HG02678 (cell line): ENCODE results near the gene CYP4F22.
A peak's percentile ranks its signal among the peaks of the same experiment; 100 is the strongest.
"Not testable (repeated sequence)": the region's sequence is repeated elsewhere in the genome, so short reads cannot be mapped to it uniquely, and the experiment has no call there.

Source experiments
- ATAC-seq: cut with Tn5 transposase; IDR thresholded peaks from one replicate; pipeline ENCODE4 v1.9.1; 2021; ENCODE audit warnings: mild to moderate bottlenecking, moderate library complexity; ENCODE audit not compliant: unreplicated experiment

The CYP4F22 gene

DNA sequence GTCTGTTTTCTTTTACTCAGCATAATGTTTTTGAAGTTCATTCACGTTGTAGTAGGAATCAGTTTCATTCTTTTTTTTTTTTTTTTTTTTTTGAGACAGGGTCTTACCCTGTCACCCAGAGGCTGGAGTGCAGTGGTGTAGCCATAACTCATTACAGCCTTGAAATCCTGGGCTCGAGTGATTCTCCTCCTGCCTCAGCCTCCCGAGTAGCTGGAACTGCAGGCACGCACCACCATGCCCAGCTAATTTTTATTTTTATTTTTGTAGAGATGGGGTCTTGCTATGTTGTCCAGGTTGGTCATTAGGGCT is 25.2 kb downstream of the CYP4F22 start:
- ATAC-seq, result not testable (repeated sequence)

DNA sequence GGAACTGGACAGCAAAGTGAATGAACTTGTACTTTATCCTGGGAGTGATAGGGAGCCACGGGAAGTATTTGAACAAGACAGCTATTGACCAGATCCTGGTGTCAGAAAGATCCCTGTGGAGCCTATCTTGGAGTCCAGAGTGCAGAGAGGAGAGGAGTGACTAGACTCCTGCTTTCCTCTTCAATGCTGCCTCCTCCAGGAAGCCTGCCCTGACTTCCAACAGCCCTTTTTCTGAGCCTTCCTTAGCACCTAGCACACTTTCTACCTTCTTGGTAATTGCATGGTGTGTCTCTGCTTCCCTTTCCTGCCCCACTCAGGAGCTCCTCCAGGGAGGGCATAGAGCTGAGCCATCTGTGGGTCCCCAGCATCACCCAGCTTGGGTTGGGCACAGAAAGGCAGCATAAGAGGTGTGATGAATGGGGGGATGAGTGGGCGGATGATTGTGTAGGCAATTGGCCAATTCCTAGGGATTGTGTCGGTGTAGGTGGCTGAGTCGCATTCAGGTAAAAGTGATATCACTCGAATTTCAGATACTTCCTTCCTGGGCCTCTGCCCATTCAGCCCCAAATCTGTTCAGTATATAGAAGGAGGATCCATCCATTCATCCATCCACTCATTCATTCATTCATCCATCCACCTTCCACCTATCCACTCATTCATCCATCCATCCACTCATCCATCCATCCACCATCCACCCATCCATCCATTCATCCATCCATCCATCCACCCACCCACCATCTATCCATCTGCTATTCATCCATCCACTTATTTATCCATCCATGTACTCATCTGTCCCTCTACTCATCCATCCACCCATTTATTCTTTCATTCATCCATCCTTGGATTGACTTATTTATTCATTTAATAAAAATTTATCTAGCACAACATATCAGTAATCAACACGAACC is 26.9 kb downstream of the CYP4F22 start:
- no peak for ATAC-seq

DNA sequence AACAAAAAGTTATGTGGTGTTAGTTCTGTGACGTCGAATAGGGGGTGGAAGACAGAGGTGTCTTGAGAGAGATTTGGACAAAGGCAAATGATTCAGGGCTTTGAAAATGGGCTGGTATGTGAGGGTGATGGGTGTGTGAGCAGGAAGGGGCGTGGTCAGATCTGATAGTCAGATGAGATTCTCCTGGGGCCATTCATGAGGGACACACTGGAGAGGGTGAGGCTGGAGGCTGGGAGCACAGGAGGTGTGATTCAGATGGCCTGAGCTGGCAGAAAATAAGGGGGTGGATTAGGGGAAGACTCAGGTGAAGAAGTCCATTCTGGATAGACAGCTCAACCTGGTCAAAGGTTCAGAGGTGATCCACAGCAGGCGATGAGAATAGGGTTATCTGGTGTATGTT is 28.0 kb downstream of the CYP4F22 start:
- ATAC-seq, result no peak

DNA sequence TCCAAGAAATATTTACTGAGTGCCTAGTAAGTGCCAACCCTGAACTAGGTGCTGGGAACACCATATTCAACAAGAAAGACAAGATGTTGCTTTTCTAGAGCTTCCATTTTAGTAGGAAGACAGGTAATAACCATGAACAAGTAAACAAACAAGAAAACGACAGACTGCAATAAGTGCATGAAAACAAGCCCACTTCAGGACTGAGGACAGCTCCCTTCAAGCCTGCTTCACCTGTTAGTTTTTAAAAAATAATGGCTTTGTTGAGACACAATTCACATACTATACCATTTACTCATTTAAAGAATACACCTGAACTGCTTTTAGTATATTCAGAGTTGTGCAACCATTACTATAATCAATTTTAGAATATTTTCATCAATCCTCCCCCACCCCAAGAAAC is 30.4 kb downstream of the CYP4F22 start:
- no peak for ATAC-seq

DNA sequence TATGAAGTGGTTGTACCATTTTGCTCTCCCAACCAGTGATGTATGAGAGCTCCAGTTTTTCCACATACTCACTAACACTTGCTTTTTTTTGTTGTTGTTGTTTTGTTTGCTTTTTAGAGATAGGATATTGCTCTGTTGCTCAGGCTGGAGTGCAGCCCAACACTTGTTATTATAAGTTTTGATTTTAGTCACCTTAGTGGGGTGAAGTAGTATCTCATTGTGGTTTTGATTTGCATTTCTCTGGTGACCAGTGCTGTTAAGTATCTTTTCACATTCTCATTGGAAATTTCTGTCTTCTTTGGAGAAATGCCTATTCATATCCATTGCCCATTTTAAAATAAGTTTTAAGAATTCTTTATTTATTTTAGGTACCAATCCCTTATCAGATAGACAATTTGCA is 31.3 kb downstream of the CYP4F22 start:
- no peak for ATAC-seq

DNA sequence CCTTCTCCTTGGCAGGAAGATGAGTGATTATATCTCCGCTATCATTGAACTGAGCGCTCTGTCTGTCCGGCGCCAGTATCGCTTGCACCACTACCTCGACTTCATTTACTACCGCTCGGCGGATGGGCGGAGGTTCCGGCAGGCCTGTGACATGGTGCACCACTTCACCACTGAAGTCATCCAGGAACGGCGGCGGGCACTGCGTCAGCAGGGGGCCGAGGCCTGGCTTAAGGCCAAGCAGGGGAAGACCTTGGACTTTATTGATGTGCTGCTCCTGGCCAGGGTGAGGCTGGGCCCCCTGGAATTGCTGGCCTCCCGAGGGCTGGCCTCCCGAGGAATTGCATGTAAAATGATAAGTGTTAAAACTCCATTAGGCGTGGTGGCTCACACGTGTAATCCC is 32.1 kb downstream of the CYP4F22 start:
- ATAC-seq, result no peak

DNA sequence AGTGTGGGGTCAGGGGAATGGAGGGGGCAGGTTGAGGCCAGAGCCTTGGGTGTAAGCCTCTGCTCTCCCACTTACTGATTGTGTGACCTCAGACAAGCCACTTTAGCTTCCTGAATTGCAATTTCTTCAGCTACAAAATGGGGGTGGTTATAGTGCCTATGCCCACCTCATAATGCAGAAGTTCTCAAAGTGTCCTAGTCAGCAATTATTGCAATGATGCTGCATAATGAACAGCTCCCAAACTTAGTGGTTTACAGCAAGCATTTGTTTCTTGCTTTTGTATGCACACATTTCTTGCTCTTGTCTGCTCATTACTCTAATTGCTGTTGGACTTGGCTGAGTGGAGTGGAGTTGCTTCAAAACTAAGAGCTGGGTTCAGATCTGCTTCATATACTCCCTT is 36.0 kb downstream of the CYP4F22 start:
- no peak for ATAC-seq

DNA sequence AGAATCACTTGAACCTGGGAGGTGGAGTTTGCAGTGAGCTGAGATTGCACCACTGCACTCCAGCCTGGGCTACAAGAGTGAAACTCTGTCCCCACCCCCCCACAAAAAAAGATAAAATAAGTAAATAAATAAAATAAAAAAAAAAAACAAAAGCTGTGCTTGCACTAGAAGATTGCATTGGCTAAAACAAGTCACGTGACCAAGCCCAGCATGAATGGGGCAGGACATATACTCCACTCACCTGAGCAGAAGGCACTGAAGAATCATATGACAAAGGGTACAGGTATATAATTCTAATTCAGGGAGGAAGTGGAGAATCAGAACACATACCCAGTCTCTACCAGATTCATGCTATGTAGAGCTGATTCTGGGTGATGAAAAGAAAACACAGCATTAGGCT is 36.6 kb downstream of the CYP4F22 start:
- ATAC-seq, result no peak

DNA sequence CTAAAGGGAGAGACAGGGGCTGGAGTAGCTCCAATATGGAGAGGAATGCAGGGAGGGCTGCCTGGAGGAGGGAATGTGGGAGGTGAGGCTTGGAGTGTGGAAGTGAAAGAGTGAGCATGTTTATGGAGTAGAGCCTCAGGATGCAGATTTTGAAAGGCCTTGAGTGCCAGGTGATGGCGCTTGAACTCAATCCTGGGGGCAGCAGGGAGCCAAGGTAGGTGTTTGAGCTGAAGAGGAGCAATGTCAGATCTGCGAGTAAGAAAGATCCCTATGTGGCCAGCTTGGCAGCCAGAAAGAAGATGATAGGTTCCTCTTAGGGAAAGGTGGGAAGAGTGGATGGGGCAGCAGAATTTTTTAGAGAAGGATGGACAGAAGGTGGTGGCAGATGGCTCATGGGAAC is 40.3 kb downstream of the CYP4F22 start:
- ATAC-seq, result no peak

DNA sequence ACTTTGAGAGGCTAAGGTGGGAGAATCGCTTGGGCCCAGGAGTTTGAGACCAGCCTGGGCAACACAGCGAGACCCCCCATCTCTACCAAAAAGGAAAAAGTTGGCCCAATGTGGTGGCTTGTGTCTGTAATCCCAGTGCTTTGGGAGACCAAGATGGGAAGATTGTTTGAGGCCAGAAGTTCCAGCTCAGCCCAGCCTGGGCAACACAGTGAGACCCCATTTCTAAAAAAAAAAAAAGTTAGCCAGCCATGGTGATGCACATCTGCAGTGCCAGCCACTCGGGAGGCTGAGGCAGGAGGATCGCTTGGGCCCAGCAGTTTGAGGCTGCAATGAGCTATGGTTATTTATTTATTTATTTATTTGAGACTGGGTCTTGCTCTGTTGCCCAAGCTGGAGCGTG is 41.3 kb downstream of the CYP4F22 start:
- no peak for ATAC-seq

DNA sequence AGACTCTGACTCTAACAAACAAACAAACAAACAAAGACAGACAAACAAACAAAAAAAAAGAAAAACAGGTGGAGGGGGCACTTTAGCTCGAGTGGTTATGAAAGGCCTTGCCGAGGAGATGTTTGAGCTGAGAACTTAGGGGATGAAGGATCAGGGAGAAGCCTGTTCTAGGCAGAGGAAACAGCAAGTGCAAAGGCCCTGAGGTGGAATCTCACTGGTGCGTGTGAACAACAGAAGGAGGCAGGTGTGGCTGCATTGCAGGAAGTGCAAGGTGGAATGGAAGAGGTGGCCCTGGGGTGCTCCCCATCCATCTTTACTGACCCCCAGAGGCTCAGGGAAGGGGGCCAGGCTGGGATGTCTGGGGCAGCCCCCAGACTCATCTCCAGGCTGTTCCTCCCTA is 41.9 kb downstream of the CYP4F22 start:
- ATAC-seq, result no peak

DNA sequence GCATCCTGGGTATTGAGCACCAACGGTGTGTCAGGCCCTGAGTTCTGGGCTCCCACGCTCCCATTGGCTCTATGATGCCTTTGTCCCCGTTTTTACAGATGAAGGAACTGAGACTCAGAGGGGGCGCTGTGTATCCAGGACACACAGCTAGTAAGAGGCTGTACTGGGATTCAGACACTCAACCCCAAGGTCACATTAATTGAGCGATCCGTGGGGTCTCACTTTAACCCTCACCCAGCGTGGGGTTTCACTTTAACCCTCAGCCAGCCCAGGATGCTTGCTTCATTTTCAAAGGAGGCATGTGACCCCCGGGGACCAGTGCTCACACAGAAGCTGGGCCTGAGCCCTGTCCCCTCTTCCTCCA is 42.6 kb downstream of the CYP4F22 start:
- ATAC-seq, result no peak

DNA sequence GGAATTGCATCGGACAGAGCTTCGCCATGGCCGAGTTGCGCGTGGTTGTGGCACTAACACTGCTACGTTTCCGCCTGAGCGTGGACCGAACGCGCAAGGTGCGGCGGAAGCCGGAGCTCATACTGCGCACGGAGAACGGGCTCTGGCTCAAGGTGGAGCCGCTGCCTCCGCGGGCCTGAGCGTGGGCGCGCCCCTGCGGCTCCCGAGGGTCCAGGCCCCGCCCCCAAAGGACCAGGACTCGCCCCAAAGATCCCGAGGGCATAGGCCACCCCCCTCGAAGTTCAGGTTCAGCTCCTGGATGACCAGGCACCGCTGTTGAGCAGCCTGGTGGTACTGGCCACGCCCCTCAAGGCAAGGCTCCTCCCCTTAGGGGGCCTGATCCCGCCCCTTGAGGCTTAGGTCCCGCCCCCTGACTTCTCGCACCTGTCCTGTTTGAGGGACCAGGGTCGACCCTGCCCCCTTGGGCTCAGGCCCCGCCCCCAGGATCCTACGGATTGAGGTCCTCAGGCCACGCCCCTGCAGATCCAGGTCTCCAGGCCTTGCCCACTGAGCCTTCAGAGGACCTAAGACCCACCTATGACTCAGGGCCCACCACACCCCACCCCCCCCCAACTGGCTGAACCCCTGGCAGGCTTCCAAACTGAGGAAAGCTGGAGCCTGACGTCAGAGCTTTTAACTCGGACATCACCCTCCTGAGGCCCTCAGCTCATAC is 43.1 kb downstream of the CYP4F22 start:
- ATAC-seq, result no peak

DNA sequence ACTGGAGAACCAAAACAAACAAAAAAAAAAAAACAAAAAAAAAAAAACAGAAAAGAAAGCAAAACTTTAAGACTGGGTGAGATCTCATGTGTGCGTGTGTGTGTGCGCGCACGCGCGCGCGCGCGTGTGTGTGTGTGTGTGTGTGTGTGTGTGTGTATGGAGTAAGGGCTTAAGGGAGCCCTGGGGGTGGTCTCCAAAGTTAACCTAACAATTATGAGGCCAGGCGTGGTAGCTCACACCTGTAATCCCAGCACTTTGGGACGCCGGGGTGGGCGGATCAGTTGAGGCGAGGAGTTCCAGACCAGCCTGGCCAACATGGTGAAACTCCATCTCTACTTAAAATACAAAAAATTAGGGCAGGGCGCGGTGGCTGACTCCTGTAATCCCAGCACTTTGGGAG is 46.7 kb downstream of the CYP4F22 start:
- ATAC-seq, result no peak

DNA sequence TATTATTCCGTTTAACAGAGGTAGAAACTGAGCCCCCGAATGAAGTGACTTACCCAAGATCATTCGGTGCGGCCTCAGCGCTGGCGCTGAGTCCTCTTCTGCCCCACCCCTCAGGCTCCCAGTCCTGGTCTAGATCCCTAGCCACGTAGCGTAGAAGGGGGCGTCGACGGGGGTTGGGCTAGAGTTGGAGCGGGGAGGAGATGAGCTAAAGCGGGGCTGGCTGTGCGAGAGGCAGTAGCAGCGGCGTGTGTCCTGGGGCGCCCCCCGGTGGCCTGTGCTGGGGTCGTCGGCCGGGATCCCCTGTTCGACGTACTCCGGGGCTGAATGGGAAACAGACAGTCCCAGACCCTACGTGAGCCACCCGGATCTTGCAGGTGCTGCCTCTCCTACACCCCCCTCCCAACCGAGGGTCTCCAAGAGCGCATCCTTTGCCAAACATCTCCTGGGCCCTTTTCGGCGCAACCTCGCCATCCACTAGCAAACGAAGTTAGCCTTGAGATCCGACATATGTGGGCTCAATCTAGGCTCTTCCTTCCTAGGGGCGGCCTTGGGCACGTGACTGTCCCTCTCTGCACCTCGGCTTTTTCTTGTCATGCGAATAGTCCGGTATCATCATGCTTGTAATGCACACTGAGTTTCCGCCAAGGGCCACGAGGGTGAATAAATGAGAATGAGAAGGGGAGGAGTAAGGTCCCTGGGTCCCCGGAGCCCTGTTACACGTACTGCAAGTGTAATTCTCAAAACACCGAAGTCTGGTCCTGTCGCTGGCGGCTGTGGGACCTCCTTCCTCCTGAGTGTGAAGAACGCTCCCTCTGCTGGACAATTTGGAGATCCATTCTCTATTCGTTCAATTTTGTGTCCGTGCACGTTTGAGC is 47.7 kb downstream of the CYP4F22 start:
- ATAC-seq, result peak; percentile 74

DNA sequence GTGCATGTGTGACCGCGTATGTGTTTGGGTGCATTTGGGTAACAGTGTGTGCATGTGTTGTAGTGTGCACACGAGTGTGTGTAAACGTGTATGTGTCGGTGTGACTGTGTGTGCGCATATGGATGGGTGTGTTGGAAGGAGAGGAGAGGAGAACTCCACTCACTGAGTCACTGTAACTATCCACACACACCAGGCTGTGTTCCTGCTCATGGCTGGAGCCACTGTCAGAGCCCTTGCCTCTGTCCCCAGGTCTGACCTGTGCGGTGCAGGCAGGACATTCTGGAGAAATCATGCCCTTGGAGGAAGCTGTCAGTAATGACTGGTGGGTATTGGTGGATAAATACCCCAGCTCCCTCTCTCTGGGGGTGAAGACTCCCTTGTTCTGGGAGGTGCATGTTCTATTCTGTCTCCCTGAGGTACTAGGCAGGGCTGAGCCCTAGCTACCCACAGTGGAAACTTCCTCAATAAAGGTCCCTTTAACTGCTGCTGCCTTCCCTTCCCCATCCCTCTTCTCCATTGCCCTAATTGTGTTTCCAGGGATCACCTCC is 48.4 kb downstream of the CYP4F22 start:
- ATAC-seq, result no peak

DNA sequence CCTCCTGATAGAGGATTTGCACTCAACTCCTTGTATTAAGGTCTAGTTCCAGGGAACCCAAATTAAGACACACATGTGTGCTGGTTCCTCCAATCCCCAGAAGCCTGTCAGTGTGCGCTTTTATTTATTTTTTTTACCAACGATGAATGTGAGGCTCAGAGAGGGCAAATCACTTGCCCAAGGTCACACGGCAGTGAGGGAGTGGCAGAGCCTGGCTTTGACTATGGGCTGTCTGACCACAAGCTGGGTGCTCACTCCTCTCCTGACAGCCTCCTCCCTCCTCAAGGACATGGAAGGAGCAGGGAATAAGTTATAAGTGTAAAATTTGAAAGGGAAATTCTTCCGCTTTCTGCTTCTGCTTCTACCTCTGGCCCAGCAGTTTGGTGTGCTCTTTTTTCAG is 48.9 kb downstream of the CYP4F22 start:
- ATAC-seq, result no peak

DNA sequence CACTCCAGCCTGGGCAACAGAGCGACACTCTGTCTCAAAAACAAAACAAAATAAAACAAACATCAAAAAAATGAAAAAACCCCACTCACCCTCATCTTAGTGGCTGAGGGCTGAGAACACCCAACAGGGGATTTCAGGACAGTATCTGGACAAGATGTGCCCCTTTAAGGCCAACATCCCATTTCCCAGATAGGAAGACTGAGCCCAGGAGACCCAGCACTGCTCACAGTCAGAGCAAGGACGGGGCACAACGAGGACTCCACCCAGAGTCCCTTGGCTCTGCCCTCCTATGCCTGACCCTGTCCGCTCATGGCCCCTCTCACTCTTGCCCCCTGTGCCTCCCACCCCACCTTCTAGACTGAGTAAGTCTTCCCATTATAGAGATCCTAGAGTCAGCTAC is 53.8 kb downstream of the CYP4F22 start:
- no peak for ATAC-seq

DNA sequence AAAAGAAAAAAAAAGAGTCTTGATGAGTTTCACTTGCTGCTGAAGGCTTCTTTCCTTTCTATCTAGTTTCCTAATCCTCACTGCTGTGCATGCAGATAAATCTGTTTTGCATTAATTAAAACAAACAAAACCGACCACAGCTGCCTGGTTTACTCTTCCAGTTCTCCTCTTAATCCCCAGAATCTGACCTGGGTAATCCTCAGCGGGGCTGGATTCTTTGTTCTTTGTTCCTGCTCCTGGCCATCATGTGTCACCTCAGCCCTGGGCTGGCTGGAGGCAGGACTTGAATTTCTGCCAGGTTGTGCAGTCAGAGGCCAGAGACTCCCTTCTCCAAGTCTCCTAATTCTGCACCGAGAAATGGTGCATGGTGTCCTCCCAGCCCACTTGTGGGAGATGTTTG is 54.5 kb downstream of the CYP4F22 start:
- no peak for ATAC-seq

DNA sequence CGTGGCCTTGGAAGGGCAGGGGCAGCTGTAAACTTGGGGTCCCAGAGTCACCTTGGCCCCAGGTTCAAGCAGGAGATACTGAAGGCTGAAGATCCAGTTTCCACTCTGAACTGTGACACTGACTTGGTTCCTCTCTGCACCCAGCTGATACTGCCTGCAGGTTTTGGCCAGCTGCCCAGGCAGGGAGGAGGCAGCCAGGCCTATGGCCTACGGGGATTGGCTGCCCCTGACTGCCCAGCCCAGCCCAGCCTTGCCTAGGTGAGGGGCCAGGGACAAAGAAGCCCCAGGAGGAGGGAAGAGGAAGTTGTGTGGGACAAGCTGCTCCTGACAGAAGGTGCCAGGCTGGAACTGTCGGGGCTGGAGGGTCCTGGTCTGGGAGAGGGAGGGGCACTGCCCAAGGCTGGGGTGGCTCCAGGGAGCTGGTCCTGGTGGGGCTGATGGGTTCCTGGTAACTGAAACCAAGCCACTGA is 55.0 kb downstream of the CYP4F22 start:
- ATAC-seq, result no peak

DNA sequence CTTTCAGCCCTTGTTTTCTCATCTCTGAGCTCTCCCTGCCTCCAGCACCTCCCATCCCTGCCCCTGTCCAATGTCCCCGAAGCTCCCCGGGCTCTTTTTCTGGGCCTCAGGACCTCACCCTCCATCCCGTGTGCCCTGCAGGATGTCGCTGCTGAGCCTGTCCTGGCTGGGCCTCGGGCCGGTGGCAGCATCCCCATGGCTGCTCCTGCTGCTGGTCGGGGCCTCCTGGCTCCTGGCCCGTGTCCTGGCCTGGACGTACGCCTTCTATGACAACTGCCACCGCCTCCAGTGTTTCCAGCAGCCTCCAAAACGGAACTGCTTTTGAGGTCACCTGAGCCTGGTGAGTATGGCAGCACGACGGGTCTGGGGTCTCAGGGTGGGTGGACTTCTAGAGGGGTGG is 55.6 kb downstream of the CYP4F22 start:
- no peak for ATAC-seq
